Left ventricle myocardium inferior (tissue), 1 donor: ENCODE results near the gene C17orf75. TPM values are rescaled to one million over a fixed set of nuclear protein-coding genes. Genes with fewer than 3 reads are reported as not detected.
"Not testable (repeated sequence)": the region's sequence is repeated elsewhere in the genome, so short reads cannot be mapped to it uniquely, and the experiment has no call there.

ENCODE experiments used
- DNase-seq: peaks from one replicate; pipeline ENCODE4 v3.0.0-alpha.2; 2020
- H3K27ac ChIP-seq: fragments of 200-600 bp; replicated peaks from 2 replicates; pipeline ENCODE4 v1.8.0; 2021
- H3K27me3 ChIP-seq: fragments of 200-600 bp; 2 replicates; pipeline ENCODE4 v1.8.0; 2021; ENCODE audit warnings: low read depth
- H3K36me3 ChIP-seq: fragments of 200-600 bp; 2 replicates; pipeline ENCODE4 v1.8.0; 2021
- H3K4me1 ChIP-seq: fragments of 200-600 bp; 2 replicates; pipeline ENCODE4 v1.8.0; 2021
- H3K4me3 ChIP-seq: fragments of 200-600 bp; 2 replicates; pipeline ENCODE4 v1.8.0; 2021; ENCODE audit warnings: mild to moderate bottlenecking, moderate library complexity
- H3K9me3 ChIP-seq: fragments of 200-600 bp; replicated peaks from 2 replicates; pipeline ENCODE4 v1.8.0; 2021
- CTCF ChIP-seq: fragments of 200-600 bp; IDR thresholded peaks from 2 replicates; pipeline ENCODE4 v1.8.0; 2021; ENCODE audit warnings: antibody characterized with exemption, mild to moderate bottlenecking, borderline replicate concordance
- intact Hi-C: fragments of 100-400 bp; cut with micrococcal nuclease; formaldehyde crosslinking; loops from one replicate; pipeline ENCODE4 v1.11.0; 2022
- total RNA-seq: library from RNA; stranded (reverse); fragmentation: NEBNext Ultra II Directional; extraction: Animal tissue kit (Norgen Biotek cat#: 25700); gene quantifications from one replicate; pipeline ENCODE4 v1.2.1, GENCODE V29; 2021
- donor health status: DM: no; HTN: yes; CAD: no; lungs with severe emphysema.

C17orf75 gene
- total RNA-seq, 1 donor from 2014 or later, result 22.5 TPM

- H3K36me3 ChIP-seq, result peaks cover 31% of the 10 kb centered on the region
- no peak for DNase-seq
- TF ChIP-seq CTCF, result no peak
- intact Hi-C loops, result no loop called here
- H3K4me3 ChIP-seq, result no peak overlapping the region
- H3K27ac ChIP-seq, result no peak overlapping the region
- H3K4me1 ChIP-seq, result no peaks in the 10 kb centered on the region
- no peaks in the 10 kb centered on the region for H3K9me3 ChIP-seq
- H3K27me3 ChIP-seq, result no peaks in the 10 kb centered on the region
Measured at GRCh38 chr17:32330147-32330546, 11.8 kb downstream of the C17orf75 start.

GRCh38 chr17:32327911-32328310 lies 14.1 kb downstream of the C17orf75 start:
- peaks cover 8% of the 10 kb centered on the region for H3K36me3 ChIP-seq
- no peaks in the 10 kb centered on the region for H3K27me3 ChIP-seq
- no peak for DNase-seq
- H3K4me1 ChIP-seq, result peaks cover 3% of the 10 kb centered on the region
- no peak overlapping the region for H3K27ac ChIP-seq
- no peak overlapping the region for H3K4me3 ChIP-seq
- TF ChIP-seq CTCF, result no peak
- intact Hi-C loops, result no loop called here
- H3K9me3 ChIP-seq, result no peaks in the 10 kb centered on the region

- peaks cover 3% of the 10 kb centered on the region for H3K4me1 ChIP-seq
- H3K4me3 ChIP-seq, result peak overlapping the region; percentile 25
- H3K9me3 ChIP-seq, result no peaks in the 10 kb centered on the region
- no peak overlapping the region for H3K27ac ChIP-seq
- no peak for DNase-seq
- no peaks in the 10 kb centered on the region for H3K36me3 ChIP-seq
- no peak for TF ChIP-seq CTCF
- intact Hi-C loops, result no loop called here
- no peaks in the 10 kb centered on the region for H3K27me3 ChIP-seq
Measured at GRCh38 chr17:32323811-32324491, 18.0 kb downstream of the C17orf75 start.

GRCh38 chr17:32323046-32323445 lies 18.9 kb downstream of the C17orf75 start:
- intact Hi-C loops, result no loop called here

GRCh38 chr17:32320847-32321246 lies 21.1 kb downstream of the C17orf75 start:
- intact Hi-C loops, result no loop called here
- no peak for DNase-seq
- H3K27me3 ChIP-seq, result peaks cover 5% of the 10 kb centered on the region
- no peak overlapping the region for H3K4me3 ChIP-seq
- H3K9me3 ChIP-seq, result no peaks in the 10 kb centered on the region
- no peak for TF ChIP-seq CTCF
- no peaks in the 10 kb centered on the region for H3K36me3 ChIP-seq
- H3K4me1 ChIP-seq, result peaks cover 3% of the 10 kb centered on the region
- H3K27ac ChIP-seq, result no peak overlapping the region

More at GRCh38 chr17:32323046-32323445, 18.9 kb downstream of the C17orf75 start:
- H3K27me3 ChIP-seq, result no peaks in the 10 kb centered on the region
- no peak for DNase-seq
- no peak overlapping the region for H3K4me3 ChIP-seq
- TF ChIP-seq CTCF, result no peak
- H3K9me3 ChIP-seq, result no peaks in the 10 kb centered on the region
- peaks cover 3% of the 10 kb centered on the region for H3K4me1 ChIP-seq
- no peak overlapping the region for H3K27ac ChIP-seq
- H3K36me3 ChIP-seq, result no peaks in the 10 kb centered on the region

- H3K27me3 ChIP-seq, result peaks cover 13% of the 10 kb centered on the region
- H3K4me1 ChIP-seq, DNase-seq, intact Hi-C loops, H3K36me3 ChIP-seq, H3K4me3 ChIP-seq, H3K27ac ChIP-seq, H3K9me3 ChIP-seq: not testable (repeated sequence)
Measured at GRCh38 chr17:32320080-32320479, 21.9 kb downstream of the C17orf75 start.
